ENCODE results near the gene SERPINE1.
"Not testable (repeated sequence)": the region's sequence is repeated elsewhere in the genome, so short reads cannot be mapped to it uniquely, and the experiment has no call there.

Gene SERPINE1

DNA sequence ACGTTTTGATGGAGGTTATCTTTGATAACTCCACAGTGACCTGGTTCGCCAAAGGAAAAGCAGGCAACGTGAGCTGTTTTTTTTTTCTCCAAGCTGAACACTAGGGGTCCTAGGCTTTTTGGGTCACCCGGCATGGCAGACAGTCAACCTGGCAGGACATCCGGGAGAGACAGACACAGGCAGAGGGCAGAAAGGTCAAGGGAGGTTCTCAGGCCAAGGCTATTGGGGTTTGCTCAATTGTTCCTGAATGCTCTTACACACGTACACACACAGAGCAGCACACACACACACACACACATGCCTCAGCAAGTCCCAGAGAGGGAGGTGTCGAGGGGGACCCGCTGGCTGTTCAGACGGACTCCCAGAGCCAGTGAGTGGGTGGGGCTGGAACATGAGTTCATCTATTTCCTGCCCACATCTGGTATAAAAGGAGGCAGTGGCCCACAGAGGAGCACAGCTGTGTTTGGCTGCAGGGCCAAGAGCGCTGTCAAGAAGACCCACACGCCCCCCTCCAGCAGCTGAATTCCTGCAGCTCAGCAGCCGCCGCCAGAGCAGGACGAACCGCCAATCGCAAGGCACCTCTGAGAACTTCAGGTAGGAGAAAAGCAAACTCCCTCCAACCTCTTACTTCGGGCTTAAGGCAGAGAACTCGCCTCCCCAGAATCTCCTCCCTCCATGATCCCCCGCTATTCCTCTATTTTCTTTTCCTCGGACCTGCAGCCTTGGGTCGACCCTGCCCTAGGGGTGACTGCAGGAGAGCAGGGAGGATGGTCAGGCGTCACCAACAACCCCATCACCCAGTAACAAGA is at the start of gene SERPINE1:
Gene SERPINE1 (plus strand): TSS at position 454 of the 809 bp plus-strand sequence. CDS start 1,290 bp downstream, outside the sequence.
- DNase-seq, result no peak

GRCh38 chr7:101077303-101078086 is 49.4 kb upstream of the SERPINE1 start:
- DNase-seq, result peak; percentile 57 to 61

- DNase-seq, result no peak
Measured at GRCh38 chr7:101081432-101081831, 45.5 kb upstream of the SERPINE1 start.

- no peak for DNase-seq
Measured at GRCh38 chr7:101084865-101085161, 42.1 kb upstream of the SERPINE1 start.

DNA sequence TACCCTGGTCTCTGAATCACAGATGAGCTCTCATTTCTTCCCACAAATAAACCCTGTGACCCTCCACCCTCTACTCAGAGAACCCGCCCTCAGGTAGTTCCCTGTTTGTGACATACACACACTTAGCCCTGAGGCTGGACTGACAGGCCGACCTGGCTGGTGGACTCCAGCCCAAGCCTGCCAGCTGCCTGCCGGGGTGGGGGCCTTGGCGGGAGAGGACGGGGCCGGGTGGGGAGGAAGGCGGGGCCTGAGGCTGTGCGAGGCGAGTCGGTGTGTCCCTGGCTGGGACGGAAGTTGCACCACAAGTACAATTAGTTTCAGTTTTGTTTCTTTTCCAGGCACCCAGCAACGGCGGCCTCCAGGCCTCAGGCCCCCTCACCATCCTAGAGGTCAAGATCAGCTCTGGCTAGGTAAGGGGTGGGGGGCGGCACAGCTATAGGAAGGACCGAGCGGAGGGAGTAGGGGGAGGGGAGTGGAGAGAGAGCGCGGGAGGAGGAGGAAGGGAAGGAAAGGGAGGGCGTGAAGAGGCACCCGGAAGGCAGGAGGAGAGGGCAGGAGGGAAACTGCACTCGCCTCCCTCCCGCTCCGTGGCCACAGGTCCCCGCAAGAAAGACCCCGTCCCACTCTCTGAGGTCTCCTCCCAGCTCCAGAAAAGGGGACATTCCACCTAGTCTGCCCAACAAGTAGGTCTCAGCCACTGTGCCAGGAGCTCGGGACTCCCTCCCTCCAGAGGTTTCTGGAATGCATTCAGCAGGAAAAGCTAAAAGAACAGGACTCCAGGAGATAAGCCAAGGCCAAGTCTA is 41.5 kb upstream of the SERPINE1 start, which contains the start of gene TRIM56:
Gene TRIM56 (plus strand): TSS at position 320 of the 803 bp plus-strand sequence. CDS start 1,832 bp downstream, outside the sequence.
- no peak for DNase-seq

DNA sequence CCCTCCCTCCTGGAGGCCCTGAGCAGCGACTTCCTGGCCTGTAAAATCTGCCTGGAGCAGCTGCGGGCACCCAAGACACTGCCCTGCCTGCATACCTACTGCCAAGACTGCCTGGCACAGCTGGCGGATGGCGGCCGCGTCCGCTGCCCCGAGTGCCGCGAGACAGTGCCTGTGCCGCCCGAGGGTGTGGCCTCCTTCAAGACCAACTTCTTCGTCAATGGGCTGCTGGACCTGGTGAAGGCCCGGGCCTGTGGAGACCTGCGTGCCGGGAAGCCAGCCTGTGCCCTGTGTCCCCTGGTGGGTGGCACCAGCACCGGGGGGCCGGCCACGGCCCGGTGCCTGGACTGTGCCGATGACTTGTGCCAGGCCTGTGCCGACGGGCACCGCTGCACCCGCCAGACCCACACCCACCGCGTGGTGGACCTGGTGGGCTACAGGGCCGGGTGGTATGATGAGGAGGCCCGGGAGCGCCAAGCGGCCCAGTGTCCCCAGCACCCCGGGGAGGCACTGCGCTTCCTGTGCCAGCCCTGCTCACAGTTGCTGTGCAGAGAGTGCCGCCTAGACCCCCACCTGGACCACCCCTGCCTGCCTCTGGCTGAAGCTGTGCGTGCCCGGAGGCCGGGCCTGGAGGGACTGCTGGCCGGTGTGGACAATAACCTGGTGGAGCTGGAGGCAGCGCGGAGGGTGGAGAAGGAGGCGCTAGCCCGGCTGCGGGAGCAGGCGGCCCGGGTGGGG is 39.4 kb upstream of the SERPINE1 start:
- DNase-seq, result no peak

DNA sequence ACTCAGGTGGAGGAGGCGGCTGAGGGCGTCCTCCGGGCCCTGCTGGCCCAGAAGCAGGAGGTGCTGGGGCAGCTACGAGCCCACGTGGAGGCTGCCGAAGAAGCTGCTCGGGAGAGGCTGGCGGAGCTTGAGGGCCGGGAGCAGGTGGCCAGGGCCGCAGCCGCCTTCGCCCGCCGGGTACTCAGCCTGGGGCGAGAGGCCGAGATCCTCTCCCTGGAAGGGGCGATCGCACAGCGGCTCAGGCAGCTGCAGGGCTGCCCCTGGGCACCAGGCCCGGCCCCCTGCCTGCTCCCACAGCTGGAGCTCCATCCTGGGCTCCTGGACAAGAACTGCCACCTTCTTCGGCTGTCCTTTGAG is 38.9 kb upstream of the SERPINE1 start:
- no peak for DNase-seq

DNA sequence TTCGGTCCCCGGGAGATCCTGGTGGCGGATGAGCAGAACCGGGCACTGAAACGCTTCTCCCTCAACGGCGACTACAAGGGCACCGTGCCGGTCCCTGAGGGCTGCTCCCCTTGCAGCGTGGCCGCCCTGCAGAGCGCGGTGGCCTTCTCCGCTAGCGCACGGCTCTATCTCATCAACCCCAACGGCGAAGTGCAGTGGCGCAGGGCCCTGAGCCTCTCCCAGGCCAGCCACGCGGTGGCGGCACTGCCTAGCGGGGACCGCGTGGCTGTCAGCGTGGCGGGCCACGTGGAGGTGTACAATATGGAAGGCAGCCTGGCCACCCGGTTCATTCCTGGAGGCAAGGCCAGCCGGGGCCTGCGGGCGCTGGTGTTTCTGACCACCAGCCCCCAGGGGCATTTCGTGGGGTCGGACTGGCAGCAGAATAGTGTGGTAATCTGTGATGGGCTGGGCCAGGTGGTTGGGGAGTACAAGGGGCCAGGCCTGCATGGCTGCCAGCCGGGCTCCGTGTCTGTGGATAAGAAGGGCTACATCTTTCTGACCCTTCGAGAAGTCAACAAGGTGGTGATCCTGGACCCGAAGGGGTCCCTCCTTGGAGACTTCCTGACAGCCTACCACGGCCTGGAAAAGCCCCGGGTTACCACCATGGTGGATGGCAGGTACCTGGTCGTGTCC is 37.9 kb upstream of the SERPINE1 start:
- no peak for DNase-seq

DNA sequence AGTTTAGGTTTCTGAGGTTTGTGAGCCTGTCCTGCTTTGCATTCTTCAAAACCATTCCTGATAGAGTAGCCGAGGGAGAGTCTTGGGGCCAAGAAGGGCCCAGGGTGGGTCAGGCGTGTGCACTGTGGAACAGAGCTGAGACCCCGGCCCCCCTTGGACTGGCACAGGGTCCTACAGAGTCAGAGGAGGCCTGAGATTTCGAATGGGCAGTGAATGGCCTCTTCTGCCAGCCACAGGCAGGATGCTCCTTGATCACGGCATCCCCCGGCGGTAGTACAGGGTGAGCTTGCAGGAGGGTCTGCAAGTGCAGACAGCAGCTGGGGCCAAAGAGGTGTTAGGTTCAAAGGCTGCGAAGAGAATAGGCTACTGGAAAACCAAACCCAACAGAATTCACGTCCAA is 37.0 kb upstream of the SERPINE1 start:
- no peak for DNase-seq

DNA sequence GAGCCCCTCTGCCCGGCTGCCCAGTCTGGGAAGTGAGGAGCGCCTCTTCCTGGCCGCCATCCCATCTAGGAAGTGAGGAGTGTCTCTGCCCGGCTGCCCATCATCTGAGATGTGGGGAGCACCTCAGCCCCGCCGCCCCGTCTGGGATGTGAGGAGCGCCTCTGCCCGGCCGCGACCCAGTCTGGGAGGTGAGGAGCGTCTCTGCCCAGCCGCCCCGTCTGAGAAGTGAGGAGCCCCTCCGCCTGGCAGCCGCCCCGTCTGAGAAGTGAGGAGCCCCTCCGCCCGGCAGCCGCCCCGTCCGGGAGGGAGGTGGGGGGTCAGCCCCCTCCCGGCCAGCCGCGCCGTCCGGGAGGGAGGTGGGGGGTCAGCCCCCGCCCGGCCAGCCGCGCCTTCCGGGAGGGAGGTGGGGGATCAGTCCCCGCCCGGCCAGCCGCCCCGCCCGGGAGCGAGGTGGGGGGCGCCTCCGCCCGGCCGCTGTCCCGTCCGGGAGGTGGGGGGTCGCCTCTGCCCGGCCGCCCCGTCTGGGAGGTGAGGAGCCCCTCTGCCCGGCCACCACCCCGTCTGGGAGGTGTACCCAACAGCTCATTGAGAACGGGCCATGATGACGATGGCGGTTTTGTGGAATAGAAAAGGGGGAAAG is 34.5 kb upstream of the SERPINE1 start:
- DNase-seq, result not testable (repeated sequence)

GRCh38 chr7:101093906-101094305 is 33.0 kb upstream of the SERPINE1 start:
- DNase-seq, result no peak

GRCh38 chr7:101094376-101094775 is 32.5 kb upstream of the SERPINE1 start:
- DNase-seq, result no peak

GRCh38 chr7:101094791-101095375 is 32.0 kb upstream of the SERPINE1 start:
- DNase-seq, result peak in 1 of 2 experiments; percentile 5

GRCh38 chr7:101096331-101096956 is 30.5 kb upstream of the SERPINE1 start:
- DNase-seq, result no peak

- no peak for DNase-seq
Measured at GRCh38 chr7:101096957-101097347, 30.0 kb upstream of the SERPINE1 start.

GRCh38 chr7:101097561-101097960 is 29.3 kb upstream of the SERPINE1 start:
- DNase-seq, result no peak

GRCh38 chr7:101099969-101100781 is 26.7 kb upstream of the SERPINE1 start:
- DNase-seq, result no peak

DNA sequence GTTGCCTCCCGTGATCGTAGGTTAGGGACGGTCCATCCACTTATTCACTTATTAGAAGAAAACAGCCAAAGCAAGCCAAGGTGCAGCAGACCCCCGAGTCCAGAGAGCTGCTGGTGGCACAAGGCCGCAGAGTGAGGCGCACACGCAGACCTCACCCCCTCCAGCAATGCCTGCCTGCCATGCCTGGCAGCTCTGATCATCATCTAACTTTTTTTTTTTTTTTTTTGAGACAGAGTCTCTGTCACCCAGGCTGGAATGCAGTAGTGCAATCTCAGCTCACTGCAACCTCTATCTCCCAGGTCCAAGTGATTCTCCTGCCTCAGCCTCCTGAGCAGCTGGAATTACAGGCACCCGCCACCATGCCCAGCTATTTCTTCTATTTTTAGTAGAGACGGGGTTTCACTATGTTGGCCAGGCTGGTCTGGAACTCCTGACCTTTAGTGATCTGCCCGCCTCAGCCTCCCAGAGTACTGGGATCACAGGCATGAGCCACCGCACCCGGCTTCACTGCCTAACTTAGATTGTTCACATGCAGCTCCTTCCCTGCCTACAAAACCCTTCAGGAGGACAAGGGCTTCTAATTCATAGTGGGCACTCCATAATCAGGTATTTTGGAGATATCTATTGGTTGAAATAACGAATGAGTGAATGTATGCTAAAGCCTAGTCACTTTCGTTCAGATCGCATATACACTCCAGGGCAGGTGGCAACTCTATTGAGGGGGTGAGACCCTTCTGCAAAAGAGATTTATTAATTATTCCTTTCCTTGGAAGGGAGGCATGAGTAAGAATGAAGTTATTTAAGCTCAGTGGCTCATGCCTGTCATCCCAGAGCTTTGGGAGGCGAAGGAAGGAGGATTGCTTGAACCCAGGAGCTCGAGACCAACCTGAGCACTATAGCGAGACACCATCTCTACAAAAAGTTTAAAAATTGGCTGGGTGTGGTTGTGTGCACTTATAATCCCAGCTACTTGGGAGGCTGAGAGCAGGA is 25.8 kb upstream of the SERPINE1 start:
- DNase-seq, result no peak

Data from NCI-H524 (cell line).